Suprapubic skin (tissue), 4 donors: ENCODE data around the gene DDRGK1. TPM values are rescaled to one million over a fixed set of nuclear protein-coding genes. Genes with fewer than 3 reads are reported as not detected.

ENCODE experiments used
- DNase-seq, 2 donors: peaks; one replicate each; pipeline ENCODE4 v3.0.0-alpha.2; 2019; ENCODE audit warnings: low spot score in 2 of 2
- H3K27ac ChIP-seq: fragments of 200-600 bp; sonication (generic); one replicate; pipeline ENCODE4 v1.5.1; 2019
- H3K27me3 ChIP-seq: fragments of 200-600 bp; sonication (generic); one replicate; pipeline ENCODE4 v1.5.1; 2019
- H3K36me3 ChIP-seq: fragments of 200-600 bp; sonication (generic); one replicate; pipeline ENCODE4 v1.5.1; 2019
- H3K4me1 ChIP-seq: fragments of 200-600 bp; sonication (generic); one replicate; pipeline ENCODE4 v1.5.1; 2019
- H3K4me3 ChIP-seq: fragments of 200-600 bp; sonication (generic); one replicate; pipeline ENCODE4 v1.5.1; 2019; ENCODE audit warnings: mild to moderate bottlenecking
- H3K9me3 ChIP-seq: fragments of 200-600 bp; sonication (generic); one replicate; pipeline ENCODE4 v1.5.1; 2019
- EP300 ChIP-seq: sonication (generic); formaldehyde crosslinking; IDR thresholded peaks from one replicate; pipeline ENCODE4 v1.6.1; 2017; ENCODE audit warnings: antibody characterized with exemption
- POLR2A ChIP-seq, 2 donors: fragments of 450-650 bp; IDR thresholded peaks; one replicate each; pipeline ENCODE4 v1.6.1; 2017; ENCODE audit warnings: antibody characterized with exemption in 2 of 2, mild to moderate bottlenecking in 2 of 2, moderate library complexity in 2 of 2
- POLR2AphosphoS5 ChIP-seq, 3 donors: sonication (generic); formaldehyde crosslinking; IDR thresholded peaks; one replicate each; pipeline ENCODE4 v1.6.1; 2017; ENCODE audit warnings: antibody characterized with exemption in 3 of 3
- WGBS: methylation state at CpG from one replicate; pipeline ENCODE4 v1.1.5; 2018; 5-methylcytosine and 5-hydroxymethylcytosine counted together
- total RNA-seq, 4 donors: library from RNA; depleted of rRNA; stranded (reverse); fragments of >200 nt; gene quantifications; one replicate each; pipeline ENCODE4 v1.1.0, GENCODE V29; 2016
- TF ChIP-seq, protein P1 (sequence below), 2 donors: fragments of 200-600 bp in 1 of 2; fragments of 450-650 bp in 1 of 2; sonication (generic) in 1 of 2; IDR thresholded peaks; one replicate each; pipeline ENCODE4 v1.5.1; 2016 to 2019; ENCODE audit warnings: antibody characterized with exemption in 2 of 2, mild to moderate bottlenecking in 1 of 2, moderate library complexity in 1 of 2

The DDRGK1 gene
- total RNA-seq, 4 donors from 2014 or later, result 50.0 to 169 (median 55.6) TPM

DNA sequence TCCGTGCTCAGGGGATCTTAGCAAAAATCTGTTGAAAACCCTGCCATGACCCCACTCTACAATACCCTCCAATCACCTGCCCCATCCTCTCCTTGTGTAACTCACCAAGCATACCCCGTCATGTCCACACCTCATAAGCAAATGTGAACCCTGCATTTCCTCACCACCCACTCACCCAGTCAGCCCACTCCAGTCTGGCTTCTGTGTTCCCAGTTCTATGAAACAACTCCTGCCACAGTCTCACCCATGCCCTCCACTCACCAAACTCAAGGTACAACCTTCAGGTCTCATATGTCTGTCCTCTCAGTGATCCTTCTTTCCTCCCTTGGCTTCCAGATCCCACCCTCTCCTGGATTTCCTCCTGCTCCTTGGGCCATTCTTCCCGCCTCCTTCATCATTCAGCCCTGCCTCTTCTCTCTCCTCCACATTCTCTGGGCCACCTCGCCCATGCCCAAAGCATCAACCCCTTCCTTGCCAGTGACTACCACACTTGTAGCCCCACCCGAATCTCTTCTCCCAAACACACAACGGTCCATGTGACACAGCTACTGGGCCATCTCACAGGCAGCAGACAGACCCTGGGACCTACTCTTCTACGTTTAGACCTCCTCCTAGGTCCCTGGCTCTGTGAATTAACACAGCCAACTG lies 8.8 kb downstream of the DDRGK1 start:
- H3K4me3 ChIP-seq, result no peak overlapping the region
- DNase-seq, result no peak
- no peak for TF ChIP-seq POLR2AphosphoS5 (IDR thresholded peaks at IDR 0.05)
- TF ChIP-seq POLR2A (IDR thresholded peaks at IDR 0.05), result no peak
- no peak for TF ChIP-seq EP300
- TF ChIP-seq, protein P1, sequence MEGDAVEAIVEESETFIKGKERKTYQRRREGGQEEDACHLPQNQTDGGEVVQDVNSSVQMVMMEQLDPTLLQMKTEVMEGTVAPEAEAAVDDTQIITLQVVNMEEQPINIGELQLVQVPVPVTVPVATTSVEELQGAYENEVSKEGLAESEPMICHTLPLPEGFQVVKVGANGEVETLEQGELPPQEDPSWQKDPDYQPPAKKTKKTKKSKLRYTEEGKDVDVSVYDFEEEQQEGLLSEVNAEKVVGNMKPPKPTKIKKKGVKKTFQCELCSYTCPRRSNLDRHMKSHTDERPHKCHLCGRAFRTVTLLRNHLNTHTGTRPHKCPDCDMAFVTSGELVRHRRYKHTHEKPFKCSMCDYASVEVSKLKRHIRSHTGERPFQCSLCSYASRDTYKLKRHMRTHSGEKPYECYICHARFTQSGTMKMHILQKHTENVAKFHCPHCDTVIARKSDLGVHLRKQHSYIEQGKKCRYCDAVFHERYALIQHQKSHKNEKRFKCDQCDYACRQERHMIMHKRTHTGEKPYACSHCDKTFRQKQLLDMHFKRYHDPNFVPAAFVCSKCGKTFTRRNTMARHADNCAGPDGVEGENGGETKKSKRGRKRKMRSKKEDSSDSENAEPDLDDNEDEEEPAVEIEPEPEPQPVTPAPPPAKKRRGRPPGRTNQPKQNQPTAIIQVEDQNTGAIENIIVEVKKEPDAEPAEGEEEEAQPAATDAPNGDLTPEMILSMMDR (IDR thresholded peaks at IDR 0.05), result no peak

DNA sequence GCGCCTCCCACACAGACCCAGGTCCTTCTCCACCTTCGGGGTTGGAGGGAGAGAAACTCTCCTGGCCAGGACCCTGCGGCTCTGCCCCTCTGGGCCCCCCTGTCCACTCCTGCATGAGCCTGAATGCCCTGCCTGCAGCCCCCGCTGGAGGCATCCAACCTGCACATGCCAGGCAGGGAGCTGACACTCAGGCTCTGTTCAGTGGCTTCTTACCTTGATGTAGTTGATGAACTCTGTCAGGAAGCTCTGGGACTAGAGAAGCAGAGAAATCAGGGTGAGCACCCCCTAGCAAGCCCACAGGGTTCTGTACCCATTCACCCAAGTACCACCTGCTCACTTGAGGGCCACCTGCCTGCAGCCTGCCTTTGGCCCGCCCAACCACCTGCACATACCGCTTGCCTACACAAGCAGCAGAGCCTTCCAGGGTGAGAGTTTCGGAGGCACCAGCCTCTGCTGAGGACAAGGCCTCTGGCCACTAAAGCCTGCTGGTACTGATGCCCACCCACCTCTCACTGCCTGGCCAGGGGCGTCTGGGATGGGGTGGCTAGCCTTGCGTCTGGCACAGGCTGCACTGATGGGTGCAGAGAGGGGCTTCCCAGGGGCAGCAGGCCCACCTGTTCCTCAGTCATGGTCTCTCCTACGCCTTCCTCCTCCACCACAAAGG lies 9.7 kb downstream of the DDRGK1 start:
- Histone ChIP-seq H3K4me3 (no peak overlapping the region), H3K27me3 (no peaks in the 10 kb centered on the region), H3K4me1 (no peaks in the 10 kb centered on the region), H3K9me3 (no peaks in the 10 kb centered on the region), H3K27ac (no peak overlapping the region), H3K36me3 (peaks cover 88% of the 10 kb centered on the region)
- DNase-seq, result no peak
- WGBS, result 96% methylated on average over 9 of the region's 10 CpGs
- TF ChIP-seq POLR2A (IDR thresholded peaks at IDR 0.05) (no peak), POLR2AphosphoS5 (IDR thresholded peaks at IDR 0.05) (no peak), EP300 (no peak)
- TF ChIP-seq, protein P1 (IDR thresholded peaks at IDR 0.05), result no peak

More for the DNA sequence above, 8.8 kb downstream of the DDRGK1 start:
- 87% methylated on average over 7 of the region's 7 CpGs for WGBS
- H3K27ac ChIP-seq, result no peak overlapping the region
- no peaks in the 10 kb centered on the region for H3K27me3 ChIP-seq
- peaks cover 88% of the 10 kb centered on the region for H3K36me3 ChIP-seq
- H3K9me3 ChIP-seq, result no peaks in the 10 kb centered on the region
- no peaks in the 10 kb centered on the region for H3K4me1 ChIP-seq

DNA sequence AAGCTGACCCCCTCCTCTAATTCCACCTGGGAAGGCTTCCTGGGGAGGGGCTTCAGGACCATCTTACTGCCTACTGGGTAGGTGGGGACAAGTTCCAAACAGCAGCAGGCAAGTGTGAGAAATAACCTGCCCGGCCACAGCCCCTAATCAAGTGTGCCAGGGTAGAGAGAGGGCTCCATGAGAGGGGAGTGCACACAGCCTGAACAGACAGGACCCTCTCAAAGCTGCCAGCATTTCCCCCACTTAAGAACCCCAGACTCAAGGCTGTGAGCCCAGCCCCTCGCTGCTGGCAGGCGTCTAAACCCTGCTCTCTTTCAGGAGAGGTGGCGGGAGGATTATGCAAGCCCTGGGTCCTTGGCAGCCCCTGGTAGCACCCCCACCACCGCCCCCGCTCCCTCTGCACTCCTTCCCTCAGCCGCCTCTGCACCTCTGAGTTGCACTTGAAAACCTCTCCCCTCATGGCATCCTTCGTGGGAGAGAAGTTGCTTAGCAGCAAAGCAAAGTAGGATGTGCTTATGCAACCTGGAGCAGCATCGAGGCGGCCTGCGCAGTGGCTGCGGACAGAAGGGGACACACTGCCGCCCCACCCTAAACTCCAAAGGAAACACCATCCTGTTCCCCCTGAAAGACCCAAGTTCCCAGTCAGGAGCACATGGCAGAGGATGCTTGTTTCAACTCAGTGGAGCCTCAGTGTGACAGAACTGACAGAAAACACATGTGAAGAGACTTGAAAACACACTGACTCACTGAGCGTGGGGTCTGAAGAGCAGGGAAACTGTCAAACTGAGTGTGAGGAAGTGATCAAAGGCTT lies 10.5 kb downstream of the DDRGK1 start:
- H3K36me3 ChIP-seq, result peaks cover 86% of the 10 kb centered on the region
- TF ChIP-seq POLR2AphosphoS5 (IDR thresholded peaks at IDR 0.05) (no peak), POLR2A (IDR thresholded peaks at IDR 0.05) (no peak), EP300 (no peak)
- TF ChIP-seq, protein P1 (IDR thresholded peaks at IDR 0.05), result no peak

DNA sequence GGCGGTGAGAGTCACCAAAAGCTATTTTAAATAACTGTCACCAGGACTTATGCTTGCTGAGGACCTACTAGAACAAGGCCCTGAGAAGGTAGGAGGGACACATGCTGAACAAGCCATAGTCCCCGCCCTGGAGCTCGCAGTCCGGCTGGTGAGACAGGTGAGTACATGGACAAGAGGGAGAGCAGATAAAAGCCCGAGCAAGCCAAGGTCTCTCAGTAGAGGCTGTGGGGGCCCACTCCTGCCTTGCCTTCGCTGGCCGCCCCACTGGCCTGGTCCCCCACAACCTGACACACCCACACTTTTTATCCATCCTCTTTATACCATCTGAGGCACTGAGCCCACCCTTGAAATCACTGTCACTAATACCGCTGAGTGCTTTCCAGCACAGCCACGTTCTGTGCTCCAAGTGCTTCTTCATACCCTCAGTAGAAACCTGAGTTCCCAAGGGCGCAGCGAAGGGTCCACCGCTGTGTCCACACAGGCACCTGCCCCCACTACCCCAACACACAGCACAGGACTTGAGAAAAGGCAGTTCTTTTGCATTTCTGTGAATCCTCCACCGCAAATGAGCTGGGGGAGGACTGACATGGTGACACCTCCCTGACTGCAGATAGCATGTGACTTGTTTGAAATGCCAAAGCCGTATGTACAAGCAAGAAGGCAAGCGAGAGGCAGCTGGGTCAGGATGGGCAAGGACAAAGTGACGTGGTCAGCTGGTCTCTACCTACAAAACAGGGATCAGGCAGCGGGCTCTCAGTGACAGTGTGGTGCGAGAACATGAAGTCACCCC lies 12.1 kb downstream of the DDRGK1 start:
- H3K36me3 ChIP-seq, result peaks cover 88% of the 10 kb centered on the region
- DNase-seq, result no peak
- WGBS, result 92% methylated on average over 18 of the region's 18 CpGs

More for the DNA sequence above, 10.5 kb downstream of the DDRGK1 start:
- no peaks in the 10 kb centered on the region for H3K9me3 ChIP-seq
- H3K4me1 ChIP-seq, result no peaks in the 10 kb centered on the region
- no peak overlapping the region for H3K4me3 ChIP-seq
- no peak overlapping the region for H3K27ac ChIP-seq
- H3K27me3 ChIP-seq, result no peaks in the 10 kb centered on the region
- 92% methylated on average over 13 of the region's 14 CpGs for WGBS
- no peak for DNase-seq

More for the DNA sequence above, 12.1 kb downstream of the DDRGK1 start:
- Histone ChIP-seq H3K4me3 (no peak overlapping the region), H3K9me3 (no peaks in the 10 kb centered on the region), H3K4me1 (no peaks in the 10 kb centered on the region), H3K27me3 (no peaks in the 10 kb centered on the region), H3K27ac (no peak overlapping the region)
- TF ChIP-seq POLR2A (IDR thresholded peaks at IDR 0.05) (no peak), EP300 (no peak), POLR2AphosphoS5 (IDR thresholded peaks at IDR 0.05) (no peak)
- TF ChIP-seq, protein P1 (IDR thresholded peaks at IDR 0.05), result no peak
